SK-N-SH (cell line): ENCODE data around the gene IQSEC2. TPM values are rescaled to one million over a fixed set of nuclear protein-coding genes. Genes with fewer than 3 reads are reported as not detected.

Source experiments
- CTCF ChIA-PET: fragments of 300-600, 350-600 bp; formaldehyde crosslinking; extraction: SDS; loops from one replicate; lab custom pipeline; 2021; lab: Yijun Ruan, JAX
- POLR2A ChIA-PET: fragments of 350-600 bp; sonication (Branson Sonifier 250); formaldehyde crosslinking; extraction: SDS; loops from one replicate; lab custom pipeline; 2020; ENCODE audit warnings: antibody characterized with exemption, inconsistent platforms; lab: Yijun Ruan, JAX
- DNase-seq: peaks from one replicate; pipeline ENCODE4 v3.0.0; 2012
- H2AFZ ChIP-seq: fragments of 200-600 bp; sonication (generic); 2 replicates; pipeline ENCODE4 v1.8.1; 2016; ENCODE audit warnings: antibody characterized with exemption, mild to moderate bottlenecking, low read depth
- H3F3A ChIP-seq: fragments of 200-600 bp; sonication (generic); replicated peaks from 2 replicates; pipeline ENCODE3; 2016; ENCODE audit warnings: antibody characterized with exemption, mild to moderate bottlenecking; ENCODE audit not compliant: insufficient read depth
- H3K27ac ChIP-seq, 2 experiments: fragments of 200-500 bp in 1 of 2; fragments of 200-600 bp in 1 of 2; sonication (Bioruptor generic) in 1 of 2; sonication (generic), shearing (Covaris generic) in 1 of 2; 2 replicates each; pipeline versions ENCODE4 v1.5.1 to v1.6.1; 2014 to 2016; ENCODE audit warnings: low read depth in 2 of 2, inconsistent platforms in 1 of 2, low read length in 1 of 2, mild to moderate bottlenecking in 1 of 2, mixed read lengths in 1 of 2
- H3K27me3 ChIP-seq: fragments of 200-600 bp; sonication (generic), shearing (Covaris generic); 2 replicates; pipeline ENCODE4 v1.6.1; 2016; ENCODE audit warnings: mixed run types; ENCODE audit not compliant: insufficient read depth
- H3K36me3 ChIP-seq, 2 experiments: fragments of 200-500 bp in 1 of 2; fragments of 200-600 bp in 1 of 2; sonication (Bioruptor generic) in 1 of 2; sonication (generic) in 1 of 2; replicated peaks in 1 of 2; 2 replicates each; pipeline versions ENCODE3 to v1.5.1; 2014 to 2016; ENCODE audit warnings: low read length in 1 of 2, mild to moderate bottlenecking in 1 of 2; ENCODE audit not compliant: insufficient read depth in 2 of 2, control insufficient read depth in 1 of 2
- H3K4me1 ChIP-seq, 2 experiments: fragments of 200-500 bp in 1 of 2; fragments of 200-600 bp in 1 of 2; sonication (Bioruptor generic) in 1 of 2; sonication (generic), shearing (Covaris generic) in 1 of 2; 2 replicates each; pipeline versions ENCODE4 v1.5.1 to v1.6.1; 2014 to 2016; ENCODE audit warnings: low read depth in 1 of 2, low read length in 1 of 2, mixed run types in 1 of 2; ENCODE audit not compliant: insufficient read depth in 2 of 2, control insufficient read depth in 1 of 2
- H3K4me2 ChIP-seq: fragments of 200-600 bp; sonication (generic), shearing (Covaris generic); 2 replicates; pipeline ENCODE4 v1.6.1; 2017; ENCODE audit warnings: mixed run types
- H3K4me3 ChIP-seq, 2 experiments: fragments of 200-500 bp in 1 of 2; fragments of 200-600 bp in 1 of 2; sonication (Bioruptor generic) in 1 of 2; sonication (generic), shearing (Covaris generic) in 1 of 2; 2 replicates each; pipeline versions ENCODE4 v1.5.1 to v1.8.1; 2014 to 2016; ENCODE audit warnings: low read depth in 2 of 2, inconsistent platforms in 1 of 2, low read length in 1 of 2, mild to moderate bottlenecking in 1 of 2, mixed read lengths in 1 of 2, moderate library complexity in 1 of 2
- H3K79me2 ChIP-seq: fragments of 200-600 bp; sonication (generic); 2 replicates; pipeline ENCODE4 v1.8.1; 2017; ENCODE audit warnings: mild to moderate bottlenecking; ENCODE audit not compliant: insufficient read depth
- H3K9ac ChIP-seq: fragments of 200-600 bp; sonication (generic); 2 replicates; pipeline ENCODE4 v1.6.1; 2017; ENCODE audit warnings: mixed run types
- H3K9me2 ChIP-seq: fragments of 200-600 bp; sonication (generic); 2 replicates; pipeline ENCODE4 v1.6.1; 2017; ENCODE audit warnings: mixed run types
- H3K9me3 ChIP-seq: fragments of 200-600 bp; sonication (generic); 2 replicates; pipeline ENCODE4 v1.6.1; 2017; ENCODE audit warnings: mixed run types, mild to moderate bottlenecking, moderate library complexity
- H4K20me1 ChIP-seq: fragments of 200-600 bp; sonication (generic); 2 replicates; pipeline ENCODE4 v1.6.1; 2017; ENCODE audit warnings: mild to moderate bottlenecking, mixed run types; ENCODE audit not compliant: insufficient read depth
- CHD2 ChIP-seq: fragments of 150-350 bp; IDR thresholded peaks from 2 replicates; pipeline ENCODE4 v1.6.1; 2018; ENCODE audit warnings: low read length; ENCODE audit not compliant: partially characterized antibody
- CTCF ChIP-seq: fragments of 200-600 bp; sonication (generic); IDR thresholded peaks from 2 replicates; pipeline ENCODE4 v1.6.1; 2017; ENCODE audit warnings: antibody characterized with exemption, mild to moderate bottlenecking, moderate library complexity
- EZH2phosphoT487 ChIP-seq: fragments of 200-600 bp; sonication (generic); IDR thresholded peaks from 2 replicates; pipeline ENCODE4 v1.6.1; 2017; ENCODE audit warnings: low read depth, mixed run types, mild to moderate bottlenecking, antibody characterized with exemption, moderate library complexity, borderline replicate concordance
- FOSL2 ChIP-seq: IDR thresholded peaks from 2 replicates; pipeline ENCODE4 v1.4.0; 2012; ENCODE audit warnings: low read depth, mild to moderate bottlenecking, moderate library complexity, borderline replicate concordance
- FOXJ3 ChIP-seq: sonication (generic); formaldehyde crosslinking; IDR thresholded peaks from 2 replicates; pipeline ENCODE4 v1.5.1; 2020; ENCODE audit warnings: mild to moderate bottlenecking, missing genetic modification reagents
- FOXM1 ChIP-seq: IDR thresholded peaks from 2 replicates; pipeline ENCODE4 v1.4.0; 2012; ENCODE audit warnings: low read depth, mild to moderate bottlenecking
- MEF2A ChIP-seq: IDR thresholded peaks from 2 replicates; pipeline ENCODE4 v1.4.0; 2012; ENCODE audit warnings: low read depth, borderline replicate concordance
- PBX3 ChIP-seq: IDR thresholded peaks from 2 replicates; pipeline ENCODE4; 2012
- POLR2AphosphoS5 ChIP-seq: IDR thresholded peaks from 2 replicates; pipeline ENCODE4 v1.6.1; 2012; ENCODE audit warnings: low read depth, low read length
- RCOR1 ChIP-seq: fragments of 150-350 bp; IDR thresholded peaks from 2 replicates; pipeline ENCODE4 v1.6.1; 2017; ENCODE audit warnings: antibody characterized with exemption, low read length
- SMC3 ChIP-seq: IDR thresholded peaks from 2 replicates; pipeline ENCODE4 v1.6.1; 2012; ENCODE audit warnings: low read depth, low read length, improper control_type of control experiment
- TCF12 ChIP-seq: IDR thresholded peaks from 2 replicates; pipeline ENCODE4 v1.4.0; 2012
- TEAD4 ChIP-seq: IDR thresholded peaks from 2 replicates; pipeline ENCODE4 v1.4.0; 2012; ENCODE audit warnings: mild to moderate bottlenecking, borderline replicate concordance; ENCODE audit not compliant: insufficient read depth
- USF1 ChIP-seq: IDR thresholded peaks from 2 replicates; pipeline ENCODE4 v1.4.0; 2012; ENCODE audit warnings: low read depth, borderline replicate concordance
- YY1 ChIP-seq: IDR thresholded peaks from 2 replicates; pipeline ENCODE4 v1.4.0; 2012; ENCODE audit warnings: low read depth, mild to moderate bottlenecking
- ZBTB33 ChIP-seq: IDR thresholded peaks from 2 replicates; pipeline ENCODE4 v1.4.0; 2012; ENCODE audit warnings: low read depth, borderline replicate concordance
- WGBS: methylation state at CpG from one replicate; pipeline ENCODE4 v1.1.6; 2017; ENCODE audit warnings: low lambda C conversion rate; 5-methylcytosine and 5-hydroxymethylcytosine counted together
- polyA plus RNA-seq, 3 experiments: library from polyadenylated mRNA; depleted of rRNA; stranded (reverse); fragments of >200 nt; gene quantifications; 2 replicates each; pipeline ENCODE4 v1.2.3, GENCODE V29; 2012

Gene IQSEC2
- polyA plus RNA-seq, 1 of the 3 experiments (the other 2 are of a cell fraction) = 24.7 TPM

GRCh38 chrX:53330331-53330730 is 48.9 kb upstream of the IQSEC2 start:
- Histone ChIP-seq H3K4me2 (no peak overlapping the region), H3K79me2 (no peaks in the 10 kb centered on the region), H3K4me1 (no peaks in the 10 kb centered on the region), H3K36me3 (no peaks in the 10 kb centered on the region), H3K9me3 (no peaks in the 10 kb centered on the region), H4K20me1 (no peaks in the 10 kb centered on the region), H3K27me3 (peaks cover 75% of the 10 kb centered on the region), H2AFZ (no peak overlapping the region), H3K9ac (no peak overlapping the region), H3K4me3 (no peak overlapping the region), H3F3A (no peaks in the 10 kb centered on the region), H3K9me2 (no peaks in the 10 kb centered on the region), H3K27ac (no peak overlapping the region)
- 46% methylated on average over 9 of the region's 10 CpGs for WGBS
- ChIA-PET POLR2A (interaction anchor here (0.6 kb wide), 1 partner anchor 55 kb away, joined by 3 read pairs; no protein-coding TSS in a partner anchor), CTCF (interaction anchor here (1.2 to 7.6 kb wide), 5 partner anchors 11 to 75 kb away, joined by 3 to 88 read pairs (median 12); no protein-coding TSS in a partner anchor)
- DNase-seq = no peak
- TF ChIP-seq FOXJ3 (CRISPR knock-in tag) (no peak), YY1 (no peak), MEF2A (no peak), PBX3 (no peak), USF1 (no peak), TCF12 (no peak)

- no peaks in the 10 kb centered on the region for H4K20me1 ChIP-seq
- 0% methylated on average over 1 of the region's 1 CpG for WGBS
- H3K27ac ChIP-seq = no peak overlapping the region
- H2AFZ ChIP-seq = no peak overlapping the region
- no peak for DNase-seq
- POLR2A ChIA-PET = no interaction called here
- peaks cover 67% of the 10 kb centered on the region for H3K27me3 ChIP-seq
- H3K9ac ChIP-seq = no peak overlapping the region
- H3K79me2 ChIP-seq = no peaks in the 10 kb centered on the region
- CTCF ChIA-PET = no interaction called here
- TF ChIP-seq ZBTB33 = no peak
- TF ChIP-seq CHD2 = no peak
- TF ChIP-seq CTCF = no peak
- no peak for TF ChIP-seq POLR2AphosphoS5
- no peak for TF ChIP-seq FOXM1
- TF ChIP-seq RCOR1 = no peak
- TF ChIP-seq SMC3 = no peak
- no peak for TF ChIP-seq FOSL2
- no peak for TF ChIP-seq TEAD4
- TF ChIP-seq EZH2phosphoT487 = no peak
- no peak for TF ChIP-seq MEF2A
- TF ChIP-seq USF1 = no peak
- peaks cover 0 to 2% of the 10 kb centered on the region in 2 experiments; a peak in 1 of 4 replicates for H3K4me1 ChIP-seq
- no peaks in the 10 kb centered on the region for H3K9me2 ChIP-seq
- no peaks in the 10 kb centered on the region for H3K9me3 ChIP-seq
- H3K4me2 ChIP-seq = no peak overlapping the region
- no peak overlapping the region for H3K4me3 ChIP-seq
- H3F3A ChIP-seq = no peaks in the 10 kb centered on the region
- no peaks in the 10 kb centered on the region for H3K36me3 ChIP-seq
Measured at GRCh38 chrX:53324803-53325202, 43.4 kb upstream of the IQSEC2 start.
